ENCODE measurements around the gene SLC35D3. TPM values are rescaled to one million over a fixed set of nuclear protein-coding genes. Genes with fewer than 3 reads are reported as not detected.

SLC35D3 gene
- total and polyA plus RNA-seq, 8 donors, result 0.14 to 5.9 (median 0.56) TPM; not detected in 1

- Histone ChIP-seq H3K36me3 (no peaks in the 10 kb centered on the region), H3K4me3 (no peak overlapping the region), H3K9me3 (no peaks in the 10 kb centered on the region), H3K27ac (no peak overlapping the region), H3K4me1 (no peaks in the 10 kb centered on the region), H3K27me3 (no peaks in the 10 kb centered on the region)
- ATAC-seq (peak in 3 of 4 donors; percentile 15 to 51 (median 49)), FAIRE-seq (no peak), DNase-seq (no peak)
- TF ChIP-seq CTCF (IDR thresholded peaks at IDR 0.05), result no peak
- WGBS, 2 donors, result 32 to 39% methylated on average over 5 of the region's 5 CpGs
- intact Hi-C loops (cut with DNase I), result no loop called here
Observed at GRCh38 chr6:136961848-136962247, 39.7 kb downstream of the SLC35D3 start.

- Histone ChIP-seq H3K4me1 (no peaks in the 10 kb centered on the region), H3K27me3 (no peaks in the 10 kb centered on the region), H3K27ac (no peak overlapping the region), H3K4me3 (no peak overlapping the region), H3K36me3 (no peaks in the 10 kb centered on the region), H3K9me3 (no peaks in the 10 kb centered on the region)
- no peak for TF ChIP-seq CTCF (IDR thresholded peaks at IDR 0.05)
- DNase-seq (peak in 2 of 6 donors; percentile 7 to 23), FAIRE-seq (no peak), ATAC-seq (peak; percentile 43 to 91 (median 82))
- 45 to 52% methylated on average over 4 of the region's 4 CpGs for WGBS, 2 donors
- intact Hi-C loops (cut with DNase I), result no loop called here
Observed at GRCh38 chr6:136962661-136963060, 40.6 kb downstream of the SLC35D3 start.

- no peak for ATAC-seq
Observed at GRCh38 chr6:136963259-136963658, 41.2 kb downstream of the SLC35D3 start.

GRCh38 chr6:136964398-136964797, 42.3 kb downstream of the SLC35D3 start:
- H3K4me1 ChIP-seq, result no peaks in the 10 kb centered on the region
- no peaks in the 10 kb centered on the region for H3K27me3 ChIP-seq
- TF ChIP-seq CTCF (IDR thresholded peaks at IDR 0.05), result no peak
- DNase-seq (no peak), ATAC-seq (no peak), FAIRE-seq (no peak)
- H3K4me3 ChIP-seq, result no peak overlapping the region
- 88 to 91% methylated on average over 2 of the region's 2 CpGs for WGBS, 2 donors
- no peaks in the 10 kb centered on the region for H3K36me3 ChIP-seq
- no peaks in the 10 kb centered on the region for H3K9me3 ChIP-seq
- intact Hi-C loops (cut with DNase I), result no loop called here
- no peak overlapping the region for H3K27ac ChIP-seq

More at GRCh38 chr6:136963259-136963658, 41.2 kb downstream of the SLC35D3 start:
- FAIRE-seq (no peak), DNase-seq (no peak)
- no peak overlapping the region for H3K4me3 ChIP-seq
- intact Hi-C loops (cut with DNase I), result no loop called here
- 75 to 78% methylated on average over 2 of the region's 2 CpGs for WGBS, 2 donors
- no peak for TF ChIP-seq CTCF (IDR thresholded peaks at IDR 0.05)
- no peaks in the 10 kb centered on the region for H3K27me3 ChIP-seq
- no peaks in the 10 kb centered on the region for H3K4me1 ChIP-seq
- no peaks in the 10 kb centered on the region for H3K9me3 ChIP-seq
- no peaks in the 10 kb centered on the region for H3K36me3 ChIP-seq
- no peak overlapping the region for H3K27ac ChIP-seq

- Histone ChIP-seq H3K4me1 (no peaks in the 10 kb centered on the region), H3K36me3 (no peaks in the 10 kb centered on the region), H3K4me3 (no peak overlapping the region), H3K9me3 (no peaks in the 10 kb centered on the region), H3K27ac (no peak overlapping the region), H3K27me3 (no peaks in the 10 kb centered on the region)
- peak in 5 of 6 donors; percentile 59 to 80 (median 67) for DNase-seq
- TF ChIP-seq CTCF (IDR thresholded peaks at IDR 0.05), result peak; percentile 31 to 63 (median 55)
- 48 to 51% methylated on average over 19 of the region's 19 CpGs for WGBS, 2 donors
- no peak for FAIRE-seq
- intact Hi-C loops (cut with DNase I), result no loop called here
- ATAC-seq, result peak; percentile 84 to 98 (median 90)
Observed at GRCh38 chr6:136967876-136968752, 46.0 kb downstream of the SLC35D3 start.
